CD4-positive, alpha-beta T cell treated with Interferon alpha-2 for 1 hour (primary cell): ENCODE measurements around the gene SLC2A13.
"Not testable (repeated sequence)": the region's sequence is repeated elsewhere in the genome, so short reads cannot be mapped to it uniquely, and the experiment has no call there.

Experiments
- DNase-seq, 2 donors: peaks; one replicate each; pipeline ENCODE4 v3.0.0-alpha.2; 2020 to 2022

The SLC2A13 gene

DNA sequence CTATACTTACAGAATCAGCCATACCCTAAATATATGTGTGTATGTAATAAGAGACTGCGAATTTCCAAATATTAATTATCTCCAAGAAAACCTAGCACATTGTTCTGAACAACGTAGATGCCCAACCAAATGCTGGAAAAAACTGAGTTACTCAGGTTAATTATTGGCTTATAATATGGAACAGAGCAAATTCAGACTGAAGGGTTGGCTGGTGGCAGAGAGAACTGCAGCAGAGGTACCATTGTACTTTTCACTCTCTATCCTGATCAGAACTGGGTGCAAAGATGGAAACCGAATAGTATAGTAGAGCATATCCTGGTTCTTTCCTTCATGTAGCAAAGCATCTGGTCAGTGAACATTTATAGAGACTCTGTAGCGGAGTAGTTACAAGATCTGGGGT, 185.7 kb downstream of the SLC2A13 start:
- DNase-seq, result no peak

DNA sequence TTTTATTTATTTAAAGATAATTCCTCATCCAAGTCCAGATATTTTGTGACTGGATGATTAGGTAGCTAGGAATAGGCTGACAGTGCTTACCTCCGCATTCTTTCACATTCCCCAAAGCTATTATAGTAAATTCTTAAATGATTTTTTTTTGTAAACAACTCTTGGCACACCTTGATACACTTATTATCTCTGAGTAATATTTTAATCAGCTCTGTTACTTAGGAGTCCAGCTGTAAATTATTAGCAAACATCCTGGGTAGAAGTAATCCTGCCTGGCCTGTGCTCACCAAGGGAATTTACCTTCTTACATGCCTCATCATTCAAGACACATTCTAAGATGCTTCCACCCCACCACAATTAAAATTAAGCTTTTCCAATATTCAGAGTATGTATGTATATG, 186.1 kb downstream of the SLC2A13 start:
- no peak for DNase-seq

DNA sequence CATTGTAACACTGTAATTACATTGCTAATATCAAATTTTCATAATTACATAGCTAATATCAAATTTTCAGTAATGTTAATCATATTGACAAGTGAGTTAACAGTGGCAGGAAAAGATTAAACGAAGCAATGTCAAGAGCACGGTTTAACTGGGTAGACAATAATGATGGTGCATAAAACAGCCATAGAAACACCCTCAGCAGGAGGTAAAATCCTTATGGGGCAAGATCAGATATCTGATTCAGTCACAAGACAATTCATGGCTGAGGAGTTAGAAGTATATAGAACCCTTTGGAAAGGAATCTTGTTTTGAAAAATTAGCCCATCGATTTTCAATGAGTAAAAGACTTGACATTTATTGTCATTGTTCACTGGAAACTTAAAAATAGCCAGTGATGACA, 190.6 kb downstream of the SLC2A13 start:
- no peak for DNase-seq

DNA sequence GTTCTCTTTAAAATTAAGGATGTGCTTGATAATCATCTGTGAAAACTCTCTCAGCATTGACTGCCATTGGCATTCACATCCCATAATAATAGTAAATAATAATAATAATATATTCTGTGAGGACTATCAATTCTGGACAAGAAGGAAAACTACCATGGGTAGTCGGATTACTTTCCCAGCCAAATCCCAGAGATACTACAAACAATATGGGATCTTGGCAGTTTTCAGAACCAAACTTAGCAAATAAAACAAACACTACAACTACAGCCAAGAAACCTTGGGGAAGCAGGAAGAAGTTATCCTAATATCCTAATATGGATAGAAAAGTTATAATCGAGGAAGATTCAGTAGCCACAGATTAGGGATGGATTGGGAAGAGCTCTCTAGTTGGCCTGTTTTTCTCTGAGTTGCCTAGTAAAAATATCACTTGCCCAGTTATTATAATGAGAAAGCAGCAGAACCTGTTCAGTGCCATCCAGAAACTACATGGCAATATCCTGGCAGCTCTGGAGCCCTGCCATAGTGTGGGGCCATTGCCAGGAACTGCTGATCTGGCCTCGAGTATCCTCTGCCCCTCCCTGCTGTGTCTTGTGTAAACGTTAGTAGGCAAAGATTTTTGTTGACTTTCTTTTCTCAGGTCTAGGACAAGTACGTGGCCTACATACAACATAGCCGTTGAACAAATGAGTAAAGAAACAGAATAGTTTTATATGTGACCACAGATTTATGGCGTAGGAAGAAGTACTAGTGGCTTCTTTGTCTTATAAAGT, 193.5 kb downstream of the SLC2A13 start:
- DNase-seq, result no peak

DNA sequence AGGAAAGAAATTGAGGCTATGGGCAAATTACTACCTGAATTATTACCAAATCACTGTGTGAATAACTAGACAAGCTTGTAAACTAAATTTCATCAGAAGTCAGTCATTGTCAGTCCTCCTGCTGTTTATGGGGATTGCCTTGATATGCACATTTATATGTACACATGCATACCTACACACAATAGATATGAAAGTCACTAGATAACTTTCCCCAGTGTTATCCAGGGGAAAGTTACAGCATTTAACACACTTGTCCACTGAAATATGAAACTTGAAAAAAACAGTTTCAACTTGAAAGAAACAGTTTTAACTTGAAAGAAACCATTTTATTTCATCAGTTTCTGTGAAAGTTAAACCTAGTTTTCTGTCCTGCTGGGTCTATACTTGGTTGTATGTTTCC, 199.6 kb downstream of the SLC2A13 start:
- DNase-seq, result no peak

DNA sequence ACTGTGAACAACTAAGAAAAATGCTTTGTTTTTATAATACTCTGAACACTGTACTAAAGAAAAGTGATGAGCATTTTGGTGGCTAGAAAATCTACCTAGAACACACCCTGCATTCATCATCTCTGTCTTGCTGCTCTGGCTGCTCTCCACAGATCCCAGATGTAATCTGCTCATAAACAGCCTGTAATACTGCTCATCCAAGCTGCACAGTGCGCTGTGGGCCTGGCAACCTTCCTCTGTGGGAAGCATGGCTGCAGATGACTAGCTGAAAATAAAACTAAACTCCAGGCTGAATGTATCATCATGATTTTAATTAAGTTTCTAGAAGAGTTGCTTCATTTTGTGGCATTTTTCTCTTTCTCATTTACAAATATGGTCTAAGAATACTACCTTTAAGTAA, 200.7 kb downstream of the SLC2A13 start:
- no peak for DNase-seq

DNA sequence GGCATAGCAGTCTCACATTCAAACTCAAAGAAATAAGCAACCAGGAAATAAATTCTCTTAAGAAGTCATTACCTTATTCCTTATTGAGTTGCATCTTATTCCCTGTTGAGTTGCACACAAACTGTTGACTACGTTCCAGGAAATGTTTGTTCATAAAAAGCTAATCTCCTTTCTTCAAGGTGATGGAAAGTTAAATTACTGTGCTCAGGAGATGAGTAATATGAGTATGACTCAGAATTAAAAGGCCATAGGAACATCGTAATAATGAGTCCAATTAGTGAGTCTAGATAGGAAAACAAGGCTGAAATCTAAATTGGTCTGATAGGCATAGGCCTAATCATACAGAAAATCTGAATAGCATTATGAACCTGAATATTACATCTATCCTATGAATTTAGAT, 203.1 kb downstream of the SLC2A13 start:
- DNase-seq, result no peak

DNA sequence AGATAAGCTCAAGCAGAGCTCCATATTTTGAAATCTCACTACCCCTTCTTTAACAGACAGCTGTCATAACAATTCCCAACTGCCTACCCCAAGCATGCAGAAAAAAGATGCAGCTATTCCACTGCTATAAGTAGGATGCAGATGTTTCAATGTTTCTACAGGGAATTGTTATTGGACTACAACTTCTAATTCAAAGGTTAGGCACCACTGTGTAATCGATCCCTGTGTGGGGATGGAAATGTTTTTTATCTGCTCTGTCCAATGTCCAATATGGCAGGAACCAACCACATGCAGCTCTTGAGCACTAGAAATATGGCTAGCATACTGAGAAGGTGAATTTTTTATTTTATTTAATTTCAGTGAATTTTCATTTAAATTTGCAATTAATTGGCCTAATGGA, 208.6 kb downstream of the SLC2A13 start:
- no peak for DNase-seq

DNA sequence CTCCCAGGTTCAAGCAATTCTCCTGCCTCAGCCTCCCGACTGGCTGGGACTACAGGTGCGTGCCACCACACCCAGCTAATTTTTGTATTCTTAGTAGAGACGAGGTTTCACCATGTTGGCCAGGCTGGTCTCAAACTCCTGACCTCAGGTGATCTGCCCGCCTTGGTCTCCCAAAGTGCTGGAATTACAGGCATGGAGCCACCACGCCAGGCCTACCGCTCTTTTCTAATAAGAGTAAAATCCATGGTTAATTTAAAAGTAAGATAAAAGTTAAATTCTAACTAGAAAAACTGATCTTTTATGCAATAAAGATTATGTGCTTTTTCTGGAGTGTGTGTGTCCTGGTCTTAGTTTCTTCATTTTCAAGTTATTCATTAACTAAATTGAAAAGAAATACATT, 212.5 kb downstream of the SLC2A13 start:
- not testable (repeated sequence) for DNase-seq

DNA sequence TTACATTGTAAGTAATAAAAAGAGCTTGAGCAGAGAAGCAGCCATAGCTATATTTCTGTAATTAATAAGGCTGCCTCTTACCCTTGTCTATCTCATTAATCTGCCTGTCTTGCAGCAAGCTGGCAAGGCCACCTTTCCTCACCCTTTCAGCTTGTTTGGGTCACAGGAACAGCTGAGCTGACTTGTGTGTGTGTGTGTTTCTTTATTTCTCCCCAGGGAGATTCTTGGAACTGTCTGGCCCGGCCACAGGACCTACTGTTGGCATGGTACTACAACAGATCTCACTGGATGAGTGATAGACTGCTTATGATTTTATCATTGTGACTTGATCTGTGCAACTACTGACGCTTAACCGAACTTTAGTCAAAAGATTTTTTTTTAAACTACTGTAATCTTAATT, 213.7 kb downstream of the SLC2A13 start:
- DNase-seq, result no peak

DNA sequence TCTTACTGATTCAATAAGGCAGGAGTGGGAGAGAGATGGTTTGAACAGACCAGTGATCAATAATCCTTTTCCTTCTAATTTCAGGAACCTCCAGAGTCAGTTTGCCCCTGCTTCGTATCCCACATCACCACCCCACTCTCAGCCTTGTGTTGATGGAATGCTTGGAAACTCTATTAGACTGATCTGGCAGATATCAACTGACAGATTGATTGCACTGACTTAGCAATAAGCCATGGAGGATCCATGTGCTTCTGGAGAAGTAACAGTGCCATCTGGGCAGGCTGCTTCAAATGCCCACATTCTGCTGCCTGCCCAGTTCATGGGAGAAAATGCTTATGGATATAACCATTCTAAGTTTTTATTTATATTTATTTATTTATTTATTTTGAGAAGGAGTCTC, 218.0 kb downstream of the SLC2A13 start:
- DNase-seq, result no peak

DNA sequence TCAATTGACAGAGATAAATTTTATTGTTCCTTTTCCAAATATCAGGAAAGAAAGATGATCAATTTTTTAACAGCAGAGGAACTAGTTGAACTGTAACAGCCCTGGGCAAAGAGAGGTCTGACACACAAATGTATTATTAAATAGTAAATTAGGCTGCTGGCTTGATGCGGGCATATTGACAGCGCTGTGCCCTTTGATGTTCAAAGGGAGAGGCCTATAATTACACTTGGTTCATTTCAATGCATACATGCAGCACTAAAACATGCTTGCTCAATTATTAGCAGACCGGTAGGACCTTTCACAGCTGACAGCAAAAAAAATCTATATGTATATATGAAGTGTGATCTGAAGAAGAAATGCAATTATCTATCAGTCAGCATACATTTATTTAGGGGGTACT, 219.8 kb downstream of the SLC2A13 start:
- no peak for DNase-seq

DNA sequence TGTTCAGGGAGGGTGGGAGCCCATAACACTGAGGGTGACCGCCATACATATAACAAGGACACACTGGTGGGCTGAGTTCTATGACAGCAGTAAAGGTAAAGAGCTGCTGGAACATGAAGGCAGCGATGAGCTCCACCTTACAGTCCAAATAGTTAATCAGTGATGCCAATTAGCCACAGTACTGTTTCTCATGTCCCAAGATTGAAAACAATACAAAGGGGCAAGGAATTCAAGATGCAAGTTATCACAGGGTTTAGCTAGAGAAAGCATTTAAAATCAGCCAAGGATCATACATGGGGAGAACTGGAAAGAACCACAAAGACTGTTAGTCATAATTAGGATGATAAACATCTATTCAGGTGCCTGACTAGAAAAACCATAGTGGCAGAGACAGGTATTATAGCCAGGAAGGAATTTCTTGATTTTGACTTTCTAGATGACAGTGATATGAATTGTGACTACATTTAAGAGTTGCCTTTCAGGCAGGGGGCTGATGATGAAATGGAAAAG, 221.2 kb downstream of the SLC2A13 start:
- DNase-seq, result no peak

DNA sequence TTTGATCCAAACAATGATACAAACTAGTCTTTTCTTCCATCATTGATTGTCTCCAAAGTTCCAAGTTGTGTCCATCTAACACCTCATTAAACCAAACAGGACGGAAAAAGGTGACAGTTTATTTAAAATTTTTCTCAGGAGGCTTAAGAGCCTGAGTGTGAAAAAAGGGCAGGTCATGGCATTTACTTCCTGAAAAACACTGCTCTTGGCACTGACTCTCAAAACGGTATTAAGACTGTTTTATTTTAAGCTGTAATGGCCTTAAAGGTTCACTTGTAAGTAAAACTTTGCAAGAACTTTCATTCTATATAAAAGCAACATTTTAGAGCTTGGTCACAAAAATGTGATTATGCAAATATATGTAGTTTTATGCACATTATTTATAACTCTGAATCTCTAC, 222.5 kb downstream of the SLC2A13 start:
- no peak for DNase-seq

DNA sequence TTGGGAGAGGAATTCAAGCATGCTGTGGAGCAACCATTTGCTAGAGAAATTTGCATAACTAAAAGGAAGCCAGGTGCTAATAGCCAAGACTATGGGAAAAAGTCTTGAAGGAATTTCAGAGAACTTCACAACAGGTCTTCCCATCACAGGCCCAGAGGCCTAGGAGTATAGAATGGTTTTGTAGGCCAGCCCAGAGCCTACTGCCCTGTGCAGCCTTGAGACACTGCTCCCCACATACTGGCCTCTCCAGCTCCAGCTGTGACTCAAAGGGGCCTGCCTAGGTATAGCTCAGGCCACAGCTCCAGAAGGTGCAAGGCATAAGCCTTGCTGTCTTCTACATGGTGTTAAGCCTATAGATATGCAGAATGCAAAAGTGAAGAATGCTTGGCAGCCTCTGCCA, 227.1 kb downstream of the SLC2A13 start:
- no peak for DNase-seq

DNA sequence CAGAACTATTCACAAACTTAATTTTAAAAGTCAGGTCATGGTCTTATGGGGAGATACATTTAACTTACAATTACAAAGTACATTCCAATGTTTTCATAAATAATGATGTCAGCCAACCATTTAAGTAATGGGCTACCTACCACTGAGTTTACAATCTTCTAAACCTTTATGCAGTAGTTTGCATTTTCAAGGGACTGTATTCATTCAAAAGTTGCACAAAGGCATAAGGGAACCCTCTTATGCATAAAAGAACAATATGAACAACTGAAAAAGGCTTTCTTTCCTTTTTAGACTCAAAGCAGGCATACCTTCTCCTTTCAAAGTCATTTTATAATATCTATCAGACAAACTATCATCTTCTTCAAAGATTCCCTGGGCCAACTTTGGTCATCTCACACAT, 230.2 kb downstream of the SLC2A13 start:
- DNase-seq, result no peak

DNA sequence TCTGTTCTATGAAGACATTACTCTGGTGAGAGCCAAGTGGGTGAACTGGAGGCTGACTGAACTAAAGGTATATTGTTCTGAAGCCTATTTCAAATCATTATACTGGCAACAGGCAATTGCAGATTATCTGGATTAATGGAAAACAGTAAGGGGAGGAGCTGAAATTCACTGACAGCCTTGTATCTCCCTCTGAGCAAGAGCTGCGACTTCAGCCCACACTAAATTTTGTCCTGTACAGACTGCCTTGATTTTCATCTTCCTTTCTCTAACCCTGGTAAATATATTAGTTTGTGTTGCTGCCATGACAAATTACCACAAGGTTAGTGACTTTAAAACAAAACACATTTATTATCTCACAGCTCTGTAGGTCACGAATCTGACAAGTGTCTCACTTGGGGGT, 231.1 kb downstream of the SLC2A13 start:
- no peak for DNase-seq

DNA sequence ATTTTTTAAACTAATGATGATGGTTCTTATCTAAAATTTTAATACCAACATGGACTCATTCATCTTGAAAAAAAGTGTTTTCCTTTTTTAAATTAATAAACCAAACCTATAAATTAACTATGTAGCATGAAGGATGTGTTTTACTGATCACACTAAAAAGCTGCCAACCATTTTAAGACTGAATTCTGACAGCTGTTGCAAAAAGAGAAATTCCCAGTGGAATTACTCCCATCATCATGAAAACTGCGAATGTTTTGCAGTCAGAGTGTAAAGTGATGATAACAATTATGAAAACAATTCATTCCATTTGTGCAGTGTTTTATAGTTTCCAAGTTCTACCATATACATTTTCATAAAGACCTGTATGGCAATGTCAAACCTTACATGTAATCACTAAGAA, 232.8 kb downstream of the SLC2A13 start:
- DNase-seq, result no peak

DNA sequence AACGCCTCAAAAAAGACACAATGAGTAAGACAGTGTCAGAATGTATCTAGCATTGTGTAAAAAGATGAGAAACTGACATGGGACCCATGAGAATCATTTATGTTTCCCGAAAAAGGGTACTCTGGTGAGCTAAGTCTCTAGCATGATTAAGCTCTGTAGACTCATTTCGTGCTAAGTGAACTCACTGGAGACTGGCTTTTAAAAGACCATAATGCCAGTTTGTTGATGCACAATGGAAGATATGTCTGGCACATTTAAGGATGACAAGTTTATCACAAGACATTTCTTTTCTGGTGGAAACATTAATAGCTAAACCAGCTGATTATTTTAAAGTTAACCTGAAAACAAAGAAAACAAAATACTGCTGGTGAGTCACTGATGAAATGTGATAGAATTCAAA, 233.5 kb downstream of the SLC2A13 start:
- DNase-seq, result no peak

DNA sequence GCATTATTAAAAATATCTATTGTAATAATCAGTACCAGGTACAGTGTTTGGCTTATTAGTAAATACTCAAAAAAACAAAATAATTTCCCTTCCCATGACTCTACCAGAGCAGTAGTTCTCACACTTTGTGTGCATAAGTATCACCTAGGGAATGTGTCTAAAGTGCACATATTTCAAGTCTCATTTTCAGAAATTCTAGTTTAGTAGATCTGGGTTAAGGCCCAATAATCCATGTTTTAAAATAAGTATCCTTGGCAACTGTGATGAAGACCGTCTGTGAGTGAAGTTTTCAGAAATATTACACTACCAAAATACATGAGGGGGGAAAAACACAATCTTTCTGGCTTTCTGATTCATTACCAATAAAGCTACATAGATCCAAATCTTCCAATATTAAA, 237.6 kb downstream of the SLC2A13 start:
- DNase-seq, result no peak

DNA sequence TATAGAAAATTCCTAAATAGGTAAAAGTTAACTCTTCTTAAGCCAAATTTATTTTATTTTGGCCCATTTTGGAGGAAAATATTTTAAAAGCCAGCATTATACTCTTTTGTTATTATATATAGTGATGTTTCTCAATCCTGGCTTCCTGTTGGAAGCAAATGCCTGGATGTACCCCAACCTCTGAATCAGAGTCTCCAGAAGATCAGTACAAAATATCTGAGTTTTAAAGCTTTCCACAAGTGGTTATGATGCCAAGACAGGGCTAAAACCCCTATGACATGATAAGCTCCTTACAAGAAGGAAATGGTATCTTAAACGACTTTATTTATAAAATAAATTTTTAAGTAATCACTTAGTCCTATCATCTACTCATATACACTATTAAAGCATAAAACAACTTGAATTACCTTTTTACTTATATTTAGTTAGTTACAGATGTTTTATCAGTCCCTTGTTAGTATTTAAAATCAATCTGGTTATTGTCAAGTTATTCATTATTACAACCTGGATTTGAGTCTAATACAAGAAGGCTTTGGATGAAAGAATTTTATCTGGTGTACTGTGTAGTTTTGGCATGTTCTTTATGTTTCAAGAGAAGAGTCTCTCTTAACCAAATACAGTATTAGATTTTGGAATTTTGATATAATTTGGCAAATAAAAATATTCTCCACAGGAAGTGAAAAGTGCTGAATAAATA, 238.1 kb downstream of the SLC2A13 start:
- no peak for DNase-seq

DNA sequence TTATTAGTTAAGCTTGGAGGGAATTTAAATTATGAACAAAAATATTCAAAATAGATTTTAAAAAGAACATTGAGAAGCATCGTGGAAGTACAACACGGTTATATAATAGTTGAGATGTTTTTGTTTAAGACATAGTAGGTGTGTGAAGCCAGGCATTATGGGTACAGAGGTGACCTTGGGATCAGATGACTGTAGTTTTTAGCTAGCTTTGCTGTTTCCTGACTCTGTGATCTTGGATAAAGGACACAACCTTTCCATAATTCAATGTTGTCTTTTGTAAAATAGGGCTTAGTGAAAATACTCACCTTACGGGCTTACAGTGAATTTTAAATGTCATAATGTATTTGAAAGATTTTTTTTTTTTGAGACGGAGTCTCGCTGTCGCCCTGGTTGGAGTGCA, 239.7 kb downstream of the SLC2A13 start:
- no peak for DNase-seq

DNA sequence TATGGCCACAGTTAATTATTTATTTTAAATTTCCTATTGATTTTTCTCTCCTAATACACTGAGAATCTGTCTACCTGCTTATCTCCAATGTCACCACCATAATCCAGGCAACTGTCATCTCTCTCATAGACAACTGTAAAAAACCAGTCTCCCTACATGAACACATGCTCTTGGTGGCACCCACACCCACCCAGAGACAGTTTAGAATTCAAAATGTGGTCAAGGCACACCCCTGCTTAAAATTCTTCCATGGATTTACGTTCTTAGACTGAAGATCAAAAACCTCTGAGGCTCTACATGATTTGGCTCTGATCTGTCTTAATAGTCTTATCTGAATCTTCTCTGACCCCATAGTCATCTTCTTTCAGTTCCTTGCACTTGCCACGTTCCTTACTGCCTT, 245.2 kb downstream of the SLC2A13 start:
- DNase-seq, result no peak

DNA sequence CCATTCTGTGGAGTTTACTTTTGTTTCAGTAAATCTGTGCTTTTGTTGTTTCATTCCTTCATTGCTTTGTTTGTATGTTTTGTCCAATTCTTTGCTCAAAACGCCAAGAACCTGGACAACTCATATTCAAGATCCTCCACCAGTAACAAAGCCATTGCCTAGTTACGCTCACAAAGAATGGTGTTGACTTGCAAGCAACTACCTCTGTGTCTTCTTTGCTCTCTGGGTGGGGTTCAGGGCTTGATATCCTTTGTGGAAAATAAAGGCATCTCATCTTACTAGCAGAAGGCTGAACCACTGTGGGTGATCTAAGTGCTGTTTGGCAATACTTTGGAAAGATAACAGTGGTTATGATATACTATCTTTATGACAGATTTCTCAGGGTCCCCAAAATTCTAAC, 252.9 kb downstream of the SLC2A13 start:
- no peak for DNase-seq

DNA sequence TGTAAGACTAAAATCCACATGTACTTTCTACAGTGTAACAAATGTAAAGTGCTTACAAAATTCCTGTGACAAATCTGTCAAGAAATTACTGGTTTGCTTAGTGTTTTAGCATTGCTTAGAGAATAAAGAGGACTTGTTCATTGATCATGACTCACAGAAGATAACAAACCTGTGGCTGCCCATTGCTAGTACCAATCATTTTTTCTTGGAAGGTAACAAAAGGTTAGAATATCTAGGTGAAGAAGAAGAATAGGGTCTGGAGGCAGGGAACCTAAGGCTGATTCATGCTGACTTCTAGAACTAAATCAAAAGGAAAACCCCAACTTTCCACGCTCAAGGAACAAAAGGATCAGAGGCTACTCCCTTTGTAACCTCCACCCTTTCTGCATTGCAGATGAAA, 253.5 kb downstream of the SLC2A13 start:
- no peak for DNase-seq
